NCI-H82 treated with DMSO at 0.1 percent for 48 hours (cell line): Measurements from ENCODE around the gene DGUOK.
"Not testable (repeated sequence)": the region's sequence is repeated elsewhere in the genome, so short reads cannot be mapped to it uniquely, and the experiment has no call there.

Source experiments
- DNase-seq: peaks from one replicate; lab custom pipeline; 2025; ENCODE audit not compliant: unreplicated experiment; lab: John Stamatoyannopoulos, UW

Gene DGUOK

GRCh38 chr2:73920577-73921545 is 5.8 kb upstream of the DGUOK start:
- peak; percentile 84 for DNase-seq

GRCh38 chr2:73921581-73921980 is 5.1 kb upstream of the DGUOK start:
- DNase-seq, result no peak

GRCh38 chr2:73922681-73923080 is 4.0 kb upstream of the DGUOK start:
- DNase-seq, result no peak

- DNase-seq, result no peak
Measured at GRCh38 chr2:73925033-73925704, 1.5 kb upstream of the DGUOK start.

GRCh38 chr2:73925853-73926492 is 707 bp upstream of the DGUOK start:
- no peak for DNase-seq

- DNase-seq, result no peak
Measured at GRCh38 chr2:73927344-73927743, 664 bp downstream of the DGUOK start.

- no peak for DNase-seq
Measured at GRCh38 chr2:73928963-73929347, 2.3 kb downstream of the DGUOK start.

- no peak for DNase-seq
Measured at GRCh38 chr2:73930386-73930785, 3.7 kb downstream of the DGUOK start.

- DNase-seq, result no peak
Measured at GRCh38 chr2:73931531-73932500, 5.1 kb downstream of the DGUOK start.

GRCh38 chr2:73933194-73933593 is 6.5 kb downstream of the DGUOK start:
- DNase-seq, result no peak

GRCh38 chr2:73935641-73936040 is 9.0 kb downstream of the DGUOK start:
- no peak for DNase-seq

- DNase-seq, result no peak
Measured at GRCh38 chr2:73937103-73937885, 10.6 kb downstream of the DGUOK start.

GRCh38 chr2:73937899-73938298 is 11.2 kb downstream of the DGUOK start:
- no peak for DNase-seq

- DNase-seq, result no peak
Measured at GRCh38 chr2:73938718-73939352, 12.2 kb downstream of the DGUOK start.

GRCh38 chr2:73939419-73939818 is 12.7 kb downstream of the DGUOK start:
- no peak for DNase-seq

GRCh38 chr2:73940066-73940465 is 13.4 kb downstream of the DGUOK start:
- not testable (repeated sequence) for DNase-seq

- DNase-seq, result no peak
Measured at GRCh38 chr2:73942664-73943063, 16.0 kb downstream of the DGUOK start.

GRCh38 chr2:73944714-73945113 is 18.0 kb downstream of the DGUOK start:
- DNase-seq, result no peak

GRCh38 chr2:73946215-73946614 is 19.5 kb downstream of the DGUOK start:
- no peak for DNase-seq
